C4-2B (cell line): ENCODE results near the gene ISCU.

ENCODE experiments used
- ZFX ChIP-seq: fragments of 450-650 bp; IDR thresholded peaks from 2 replicates; pipeline ENCODE4 v1.6.1; 2017
- TF ChIP-seq, protein P1 (sequence below): fragments of 450-650 bp; conservative IDR thresholded peaks from 2 replicates; pipeline ENCODE4 v1.5.1; 2017; ENCODE audit warnings: mild to moderate bottlenecking

DNA sequence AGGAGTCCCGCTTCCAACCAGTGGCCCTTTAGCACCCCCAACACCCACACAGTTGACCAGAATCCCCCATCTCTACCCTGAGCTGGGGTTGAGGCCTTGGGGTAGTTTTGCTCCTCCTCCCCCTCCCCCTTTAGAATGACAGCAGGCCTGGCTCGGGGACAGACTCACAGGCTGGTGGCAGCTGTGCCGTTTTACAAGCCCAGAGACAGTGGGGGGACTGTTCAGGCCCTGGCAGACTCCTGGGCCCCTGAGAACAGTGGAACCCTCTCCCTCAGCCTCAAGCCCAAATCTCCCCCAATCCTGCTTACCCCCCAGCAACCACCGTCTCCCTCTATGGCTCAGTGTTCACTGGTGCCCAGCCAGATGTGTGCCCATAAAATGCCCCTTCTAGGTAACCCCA, 25.4 kb downstream of the ISCU start:
- TF ChIP-seq, protein P1, sequence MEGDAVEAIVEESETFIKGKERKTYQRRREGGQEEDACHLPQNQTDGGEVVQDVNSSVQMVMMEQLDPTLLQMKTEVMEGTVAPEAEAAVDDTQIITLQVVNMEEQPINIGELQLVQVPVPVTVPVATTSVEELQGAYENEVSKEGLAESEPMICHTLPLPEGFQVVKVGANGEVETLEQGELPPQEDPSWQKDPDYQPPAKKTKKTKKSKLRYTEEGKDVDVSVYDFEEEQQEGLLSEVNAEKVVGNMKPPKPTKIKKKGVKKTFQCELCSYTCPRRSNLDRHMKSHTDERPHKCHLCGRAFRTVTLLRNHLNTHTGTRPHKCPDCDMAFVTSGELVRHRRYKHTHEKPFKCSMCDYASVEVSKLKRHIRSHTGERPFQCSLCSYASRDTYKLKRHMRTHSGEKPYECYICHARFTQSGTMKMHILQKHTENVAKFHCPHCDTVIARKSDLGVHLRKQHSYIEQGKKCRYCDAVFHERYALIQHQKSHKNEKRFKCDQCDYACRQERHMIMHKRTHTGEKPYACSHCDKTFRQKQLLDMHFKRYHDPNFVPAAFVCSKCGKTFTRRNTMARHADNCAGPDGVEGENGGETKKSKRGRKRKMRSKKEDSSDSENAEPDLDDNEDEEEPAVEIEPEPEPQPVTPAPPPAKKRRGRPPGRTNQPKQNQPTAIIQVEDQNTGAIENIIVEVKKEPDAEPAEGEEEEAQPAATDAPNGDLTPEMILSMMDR, result no peak
- no peak for TF ChIP-seq ZFX
